Anterior cingulate cortex (tissue), 58 donors: ENCODE data around the gene TENM4.

Experiments
- DNase-seq, 58 donors: peaks; one replicate each; lab custom pipeline; 2025; lab: John Stamatoyannopoulos, UW

The TENM4 gene

DNA sequence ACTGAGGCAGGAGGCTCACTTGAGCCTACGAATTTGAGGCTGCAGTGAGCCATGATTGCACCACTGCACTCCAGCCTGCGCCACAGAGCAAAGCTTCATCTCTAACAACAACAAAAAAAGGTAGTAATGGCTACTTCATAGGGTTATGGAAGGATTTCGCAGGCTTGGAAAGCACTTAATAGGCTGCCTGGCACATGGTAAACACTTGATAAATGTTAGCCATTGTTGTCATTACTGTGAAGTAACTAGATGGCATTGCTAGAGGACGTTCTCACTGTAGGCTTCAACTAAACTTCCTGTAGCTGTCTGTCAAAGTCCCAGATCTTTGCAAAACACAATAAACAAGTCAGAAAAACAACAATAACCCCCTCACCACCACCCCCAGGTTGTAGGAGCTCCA lies 508.9 kb downstream of the TENM4 start:
- no peak for DNase-seq

DNA sequence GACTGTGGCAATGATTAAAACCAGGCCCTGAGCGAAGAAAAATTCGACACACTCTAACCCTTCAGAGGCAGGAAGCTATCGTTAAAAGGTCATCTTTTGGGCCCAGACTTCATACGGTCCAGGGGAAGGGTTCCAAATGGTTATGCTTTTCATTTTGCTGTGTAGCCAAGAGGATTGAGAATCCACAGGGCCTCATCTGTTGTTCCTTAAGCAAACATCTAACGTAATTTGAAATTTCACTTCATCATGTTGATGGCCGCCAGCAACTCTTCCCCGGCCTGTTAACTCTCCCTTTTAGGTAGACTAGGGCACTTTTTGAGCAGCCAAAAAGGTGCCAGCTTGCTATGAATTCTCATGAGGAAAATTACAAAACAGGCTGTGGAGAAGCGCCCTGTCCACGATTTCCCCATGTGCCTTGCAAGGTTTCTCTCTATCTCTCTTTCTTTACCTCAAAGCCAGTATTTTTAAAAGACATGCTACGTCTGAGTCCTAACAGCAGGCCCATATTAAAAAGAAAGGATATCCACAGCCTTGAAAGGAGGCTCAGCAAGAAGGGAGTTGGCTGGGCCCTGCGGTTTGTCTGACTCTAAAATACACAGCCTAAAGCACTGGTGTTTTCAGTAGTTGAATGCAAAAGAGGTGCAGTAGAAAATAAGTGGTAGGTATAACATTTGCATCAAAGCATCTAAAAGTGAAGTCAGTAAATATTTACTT lies 509.9 kb downstream of the TENM4 start:
- no peak for DNase-seq

DNA sequence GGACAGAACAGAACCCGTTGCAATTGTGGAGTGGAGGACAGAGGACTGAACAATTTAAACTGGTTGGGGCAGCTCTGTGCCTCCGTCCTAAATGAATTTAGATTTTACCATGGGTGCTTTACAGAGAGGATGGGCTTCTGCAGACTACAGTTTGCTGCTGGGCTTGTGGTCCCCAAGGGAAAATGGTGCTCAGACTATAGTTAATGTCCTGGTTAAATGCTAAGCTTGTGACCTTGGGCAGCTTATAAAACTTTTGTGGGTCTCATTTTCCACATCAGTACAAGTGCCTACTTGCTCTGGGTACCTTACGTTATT lies 511.0 kb downstream of the TENM4 start:
- DNase-seq, result no peak

DNA sequence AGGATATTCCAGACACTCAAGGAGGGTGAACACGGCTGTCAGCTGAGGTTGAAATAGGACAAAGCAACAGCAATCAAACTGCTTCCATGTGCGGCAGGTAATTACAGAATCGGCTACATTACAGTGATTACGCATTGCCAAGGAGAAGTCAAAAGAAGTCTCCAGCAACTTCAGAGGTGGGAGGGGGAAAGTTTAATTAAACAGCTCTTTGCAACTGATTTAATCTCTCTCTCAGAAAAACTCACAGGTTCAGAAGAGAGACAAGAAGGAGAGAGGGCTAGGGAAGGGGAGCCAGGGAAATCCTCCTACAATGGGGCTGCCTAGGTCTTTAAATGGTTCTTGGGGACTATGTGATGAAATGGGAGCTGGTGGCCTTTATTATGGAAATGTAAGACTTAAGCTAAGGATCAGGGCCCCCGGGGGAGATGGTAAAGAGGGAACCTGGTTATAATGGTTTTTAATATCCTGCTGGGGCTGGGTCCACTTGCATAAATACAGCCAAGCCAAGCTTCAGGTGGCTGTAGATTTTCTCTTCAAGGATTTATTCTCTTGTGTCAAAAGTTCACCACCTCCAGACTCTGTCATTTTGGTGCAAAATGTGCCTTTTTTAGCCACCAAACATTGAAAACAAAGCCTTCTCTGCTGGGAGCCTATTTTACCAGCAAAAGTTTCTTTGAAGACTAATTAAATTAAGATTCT lies 511.5 kb downstream of the TENM4 start:
- DNase-seq, result no peak

GRCh38 chr11:78927511-78927910 lies 513.3 kb downstream of the TENM4 start:
- peak in 1 of 58 donors; percentile 8 for DNase-seq

- DNase-seq, result no peak
Measured at GRCh38 chr11:78926633-78927338, 514.0 kb downstream of the TENM4 start.

DNA sequence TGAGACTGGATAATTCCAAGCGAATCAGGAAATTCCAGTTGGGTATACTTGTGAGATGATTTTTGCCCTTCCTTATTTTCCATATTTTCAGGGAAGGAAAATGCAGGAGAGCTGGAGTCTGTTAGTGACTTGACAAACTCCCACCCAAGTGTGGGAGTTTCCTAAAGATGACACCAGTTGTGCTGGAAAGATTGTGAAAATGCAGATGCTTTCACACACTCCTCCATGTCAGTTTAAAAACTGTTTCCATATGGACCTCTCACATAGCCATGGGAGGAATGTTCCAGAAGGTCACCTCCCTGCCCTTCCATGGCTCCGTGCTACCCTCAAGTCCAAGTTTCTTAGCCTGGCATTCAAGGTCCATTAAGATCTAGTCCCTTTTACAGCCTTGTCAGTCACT lies 515.4 kb downstream of the TENM4 start:
- no peak for DNase-seq

DNA sequence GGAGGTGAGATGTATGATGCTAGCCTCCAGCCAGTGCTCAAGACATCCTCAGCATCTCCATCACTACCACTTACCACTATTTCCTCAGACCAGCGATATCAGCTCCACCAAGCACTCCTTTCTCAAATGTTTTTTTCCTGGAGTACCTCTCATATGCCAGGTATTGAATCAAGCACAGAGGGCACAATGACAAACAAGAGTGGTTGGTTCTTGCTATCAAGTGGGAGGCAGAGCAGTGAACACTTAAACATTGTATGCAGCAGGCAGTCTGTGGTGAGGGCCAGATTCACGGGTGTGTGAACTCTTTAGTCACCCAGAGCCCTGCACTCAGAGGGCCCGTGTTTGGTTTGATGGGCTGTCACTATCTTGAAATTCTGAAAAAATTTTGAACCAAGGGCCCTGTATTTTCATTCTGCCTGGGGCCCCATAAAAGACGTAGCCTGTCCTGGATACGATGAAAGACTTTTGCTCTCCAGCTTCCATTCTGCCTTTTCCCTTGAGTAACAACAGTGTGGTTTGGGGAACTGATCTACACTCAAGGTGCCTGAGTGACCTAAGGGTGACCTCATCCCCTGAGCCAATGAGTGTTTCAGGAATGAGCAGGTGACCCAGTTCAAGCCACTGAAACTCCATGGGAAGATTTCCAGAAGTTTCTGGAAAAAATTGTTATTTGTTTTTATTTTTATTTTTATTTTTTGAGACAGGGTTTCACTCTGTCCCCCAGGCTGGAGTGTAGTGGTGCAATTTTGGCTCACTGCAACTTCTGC lies 517.8 kb downstream of the TENM4 start:
- no peak for DNase-seq

DNA sequence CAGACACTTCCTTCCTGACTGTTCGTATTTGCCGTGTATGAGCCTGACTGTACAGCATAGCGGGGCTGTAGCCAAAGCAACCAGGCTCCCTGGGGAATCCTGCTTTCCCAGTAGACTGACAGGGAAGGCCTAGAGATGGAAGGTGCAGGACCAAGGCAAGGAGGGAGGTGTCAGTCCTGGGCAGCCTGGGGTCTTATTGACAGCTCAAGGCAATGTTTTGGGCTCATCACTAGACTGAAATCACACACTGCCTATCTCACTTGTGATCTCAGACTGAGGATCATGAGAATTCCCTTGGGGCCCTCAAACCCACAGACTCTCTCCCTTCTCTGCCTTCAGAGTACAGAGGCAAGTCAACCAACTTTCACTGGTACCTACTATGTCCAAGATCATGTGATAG lies 519.3 kb downstream of the TENM4 start:
- DNase-seq, result no peak

DNA sequence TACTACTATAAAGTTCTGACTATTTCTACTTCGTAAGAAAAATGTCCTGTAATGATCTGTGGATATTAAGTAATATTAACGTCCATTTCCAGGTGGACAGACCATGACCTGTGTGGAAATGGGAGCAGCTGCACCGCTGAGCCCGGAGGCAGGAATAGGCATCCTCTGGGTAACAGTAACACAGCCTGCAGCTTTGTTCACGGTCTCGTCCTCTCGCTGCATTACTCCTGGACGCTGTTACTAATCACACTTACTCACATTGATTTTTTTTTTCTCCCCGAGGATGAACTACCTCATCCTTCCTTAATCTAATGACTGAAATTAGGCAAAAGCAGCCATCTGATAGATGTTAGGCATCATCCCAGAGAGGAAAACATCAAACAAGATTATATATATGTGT lies 520.5 kb downstream of the TENM4 start:
- DNase-seq, result no peak

GRCh38 chr11:78916759-78917158 lies 524.1 kb downstream of the TENM4 start:
- DNase-seq, result no peak

DNA sequence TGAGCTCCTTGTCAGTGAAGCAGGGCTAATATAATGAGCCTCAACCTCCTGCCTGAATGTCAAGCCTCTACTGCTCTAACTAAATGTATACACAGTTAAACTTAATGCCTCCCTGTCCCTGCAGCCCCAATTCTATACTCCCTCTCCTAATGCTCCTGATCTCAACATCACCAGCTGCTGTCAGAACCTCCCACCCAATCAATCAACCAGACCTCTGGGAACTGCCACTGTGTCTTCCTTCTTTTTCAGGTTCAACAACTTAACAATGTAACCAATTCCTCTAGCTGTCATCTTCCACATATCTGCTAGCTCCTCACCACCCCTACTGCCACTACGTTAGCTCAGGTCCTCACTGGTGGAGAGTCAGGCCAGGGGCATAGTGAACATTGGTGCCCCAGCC lies 526.3 kb downstream of the TENM4 start:
- DNase-seq, result no peak

DNA sequence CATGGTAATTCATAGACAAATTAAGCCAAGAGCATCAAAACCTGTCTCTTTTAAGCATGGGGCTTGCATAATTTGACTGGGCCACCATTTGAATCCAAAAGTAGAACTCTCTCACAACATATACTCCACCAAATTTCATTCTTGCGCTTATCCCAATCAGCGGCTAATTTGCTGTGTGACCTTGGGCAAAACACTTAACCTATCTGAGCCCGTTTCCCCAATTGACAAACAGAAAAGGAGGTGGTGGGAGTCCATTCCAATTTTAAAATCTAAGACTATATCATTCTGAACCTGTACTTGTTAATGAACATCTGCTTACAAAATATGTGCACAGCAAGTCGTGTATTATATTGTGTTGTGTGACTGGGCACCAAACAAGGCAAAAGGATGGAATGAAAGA lies 528.1 kb downstream of the TENM4 start:
- no peak for DNase-seq

DNA sequence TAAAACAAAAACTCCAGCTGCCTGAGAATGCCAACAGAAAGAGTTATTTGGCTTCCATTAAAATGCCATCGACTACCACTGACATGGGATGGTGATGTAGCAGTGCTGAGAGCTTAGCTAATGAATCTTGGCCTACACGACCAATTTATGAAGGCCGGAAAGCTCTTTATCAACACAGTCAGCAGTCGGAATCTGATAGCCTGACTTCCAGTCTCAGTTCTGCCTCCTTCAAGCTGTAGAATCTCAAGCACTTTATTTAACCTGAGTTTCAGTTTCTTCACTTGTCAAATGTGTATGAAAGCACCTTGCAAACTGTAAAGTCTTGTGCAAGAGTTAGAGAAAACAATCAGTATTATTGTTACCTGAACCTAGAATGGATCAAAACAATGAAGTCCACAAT lies 530.5 kb downstream of the TENM4 start:
- no peak for DNase-seq

DNA sequence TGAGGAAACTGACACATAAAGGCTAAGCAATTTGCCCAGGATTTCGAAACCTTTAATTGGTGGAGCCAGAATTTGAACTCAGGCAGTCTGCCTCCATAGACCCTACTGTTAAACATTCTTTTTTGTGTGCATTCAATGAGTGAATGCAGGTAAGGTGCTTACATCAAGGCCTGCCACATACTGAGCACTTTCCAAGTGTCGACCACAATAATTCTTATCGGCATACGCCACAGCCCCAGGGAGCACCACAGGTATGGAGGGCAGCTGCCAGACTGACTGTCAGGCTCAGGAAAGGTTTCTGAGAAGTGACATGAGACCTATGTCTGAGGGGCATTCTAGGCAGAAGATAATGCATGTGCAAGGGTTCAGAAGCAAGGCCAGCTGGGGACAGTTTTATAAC lies 531.4 kb downstream of the TENM4 start:
- DNase-seq, result no peak

- no peak for DNase-seq
Measured at GRCh38 chr11:78907636-78908035, 533.2 kb downstream of the TENM4 start.

GRCh38 chr11:78906566-78906965 lies 534.3 kb downstream of the TENM4 start:
- DNase-seq, result no peak

- peak in 1 of 58 donors; percentile 3 for DNase-seq
Measured at GRCh38 chr11:78905756-78906155, 535.1 kb downstream of the TENM4 start.

- DNase-seq, result no peak
Measured at GRCh38 chr11:78902771-78903507, 537.9 kb downstream of the TENM4 start.

DNA sequence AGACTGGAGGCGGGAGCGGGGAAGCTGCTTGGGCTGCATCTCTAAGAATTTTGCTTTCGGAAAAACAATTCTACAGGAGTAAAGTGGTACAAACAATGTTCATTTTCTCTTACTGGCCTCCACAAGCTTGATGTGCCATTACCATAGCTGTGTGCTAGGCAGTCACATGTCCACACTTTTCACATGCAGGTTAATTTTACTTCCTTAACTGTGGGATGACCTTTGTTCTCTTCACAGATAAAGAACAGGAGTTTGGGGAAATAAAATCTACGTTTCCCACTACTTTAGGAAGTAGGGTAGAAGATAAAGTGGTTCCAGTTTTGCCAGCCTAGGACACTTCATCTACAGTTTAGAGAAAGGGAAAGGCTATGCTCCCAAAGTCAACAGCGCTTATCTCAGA lies 539.0 kb downstream of the TENM4 start:
- DNase-seq, result no peak
